Measurements from ENCODE around the gene AKR1E2.

AKR1E2 gene

DNA sequence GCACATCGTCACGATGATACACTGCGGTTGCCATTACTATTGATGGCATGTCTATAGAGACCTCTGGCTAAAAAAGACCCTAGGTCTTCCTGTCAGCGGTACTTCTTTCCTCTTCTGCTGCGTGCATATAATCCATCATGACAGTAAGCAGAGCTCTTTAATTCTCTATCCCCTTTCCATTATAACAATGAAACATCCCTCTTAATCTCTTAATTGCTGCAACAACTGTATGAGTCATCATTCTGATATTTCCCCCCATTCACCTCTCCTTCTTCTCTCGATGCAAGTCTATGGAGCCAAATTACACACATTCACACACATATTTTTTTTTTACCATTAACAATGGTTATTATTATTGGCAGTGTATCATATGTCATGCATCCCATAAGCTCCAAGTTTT lies 45.2 kb upstream of the AKR1E2 start:
- no peaks in the 10 kb centered on the region for H3K79me2 ChIP-seq (ENCODE audit: insufficient read depth, low read depth)
- H3K27ac ChIP-seq: no peak overlapping the region
- H3K4me3 ChIP-seq (IDR thresholded peaks at IDR 0.05; ENCODE audit: insufficient read depth, low read depth, low read length): no peak overlapping the region
- H3K4me1 ChIP-seq (ENCODE audit: low read depth, poor library complexity, severe bottlenecking): no peaks in the 10 kb centered on the region
- TF ChIP-seq, protein P1, sequence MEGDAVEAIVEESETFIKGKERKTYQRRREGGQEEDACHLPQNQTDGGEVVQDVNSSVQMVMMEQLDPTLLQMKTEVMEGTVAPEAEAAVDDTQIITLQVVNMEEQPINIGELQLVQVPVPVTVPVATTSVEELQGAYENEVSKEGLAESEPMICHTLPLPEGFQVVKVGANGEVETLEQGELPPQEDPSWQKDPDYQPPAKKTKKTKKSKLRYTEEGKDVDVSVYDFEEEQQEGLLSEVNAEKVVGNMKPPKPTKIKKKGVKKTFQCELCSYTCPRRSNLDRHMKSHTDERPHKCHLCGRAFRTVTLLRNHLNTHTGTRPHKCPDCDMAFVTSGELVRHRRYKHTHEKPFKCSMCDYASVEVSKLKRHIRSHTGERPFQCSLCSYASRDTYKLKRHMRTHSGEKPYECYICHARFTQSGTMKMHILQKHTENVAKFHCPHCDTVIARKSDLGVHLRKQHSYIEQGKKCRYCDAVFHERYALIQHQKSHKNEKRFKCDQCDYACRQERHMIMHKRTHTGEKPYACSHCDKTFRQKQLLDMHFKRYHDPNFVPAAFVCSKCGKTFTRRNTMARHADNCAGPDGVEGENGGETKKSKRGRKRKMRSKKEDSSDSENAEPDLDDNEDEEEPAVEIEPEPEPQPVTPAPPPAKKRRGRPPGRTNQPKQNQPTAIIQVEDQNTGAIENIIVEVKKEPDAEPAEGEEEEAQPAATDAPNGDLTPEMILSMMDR (conservative IDR thresholded peaks at IDR 0.05; ENCODE audit: low read depth, low read length): no peak
- H3K4me2 ChIP-seq: no peak overlapping the region
- no peaks in the 10 kb centered on the region for H3K27me3 ChIP-seq (ENCODE audit: insufficient read depth, low read depth)
- no peak overlapping the region for H3K9ac ChIP-seq
- no peak overlapping the region for H2AFZ ChIP-seq (ENCODE audit: low read depth)
- no peaks in the 10 kb centered on the region for H3K36me3 ChIP-seq (ENCODE audit: insufficient read depth)
- H4K20me1 ChIP-seq (ENCODE audit: insufficient read depth): no peaks in the 10 kb centered on the region

DNA sequence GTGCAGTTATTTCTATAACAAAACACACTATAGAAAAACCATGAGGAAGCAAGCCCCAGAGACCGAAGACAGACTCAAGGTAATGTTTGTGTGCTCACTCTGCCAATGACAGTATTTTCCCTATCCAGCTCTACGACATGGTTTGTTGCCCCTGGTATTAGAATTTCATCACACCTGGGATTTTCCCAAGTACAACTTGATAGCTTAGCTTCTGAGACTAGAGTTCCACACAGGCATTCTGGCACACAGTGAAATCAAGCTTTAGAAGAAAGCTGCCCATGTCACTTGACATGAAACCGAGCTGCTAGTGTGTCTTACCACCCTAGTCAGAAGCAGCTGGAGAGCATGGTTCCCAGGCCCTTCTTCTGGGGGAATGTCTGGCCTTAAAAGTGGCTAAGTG lies 44.1 kb upstream of the AKR1E2 start:
- Histone ChIP-seq H2AFZ (ENCODE audit: low read depth) (no peak overlapping the region), H3K9ac (no peak overlapping the region), H3K27ac (no peak overlapping the region)

DNA sequence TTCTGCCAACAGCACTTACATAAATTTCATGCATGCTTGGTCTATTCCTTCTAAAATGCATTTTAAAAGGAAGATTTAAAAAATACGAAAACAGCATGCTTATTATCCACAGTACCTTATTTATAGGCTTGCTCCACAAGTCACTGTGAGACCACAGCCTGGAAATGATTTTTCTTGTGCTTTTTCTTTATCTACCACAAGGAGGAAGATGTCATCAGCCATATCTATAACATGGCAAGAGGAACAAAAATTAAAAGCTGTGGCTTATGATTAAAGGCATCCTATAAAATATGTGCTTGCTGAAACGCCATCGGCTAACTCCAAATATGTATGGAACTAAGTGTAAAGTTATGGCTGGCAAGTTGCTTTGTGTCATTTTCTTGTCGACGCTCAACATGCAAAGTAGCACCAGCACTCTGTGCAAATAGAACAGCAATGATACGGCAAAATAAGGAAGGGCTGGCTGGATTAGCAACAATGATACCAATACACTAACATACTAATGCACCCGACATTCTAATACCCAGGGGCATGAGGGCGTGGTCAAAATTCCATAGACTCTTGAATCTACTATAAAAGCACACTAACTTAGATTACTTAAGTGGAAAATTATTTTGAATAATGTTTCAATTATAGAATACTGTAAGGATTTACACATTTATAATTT lies 41.2 kb upstream of the AKR1E2 start:
- Histone ChIP-seq H3K4me3 (IDR thresholded peaks at IDR 0.05; ENCODE audit: insufficient read depth, low read depth, low read length) (no peak overlapping the region), H2AFZ (ENCODE audit: low read depth) (no peak overlapping the region), H3K4me1 (ENCODE audit: low read depth, poor library complexity, severe bottlenecking) (no peaks in the 10 kb centered on the region), H3K27ac (no peak overlapping the region), H3K36me3 (ENCODE audit: insufficient read depth) (no peaks in the 10 kb centered on the region), H3K9ac (no peak overlapping the region), H3K27me3 (ENCODE audit: insufficient read depth, low read depth) (no peaks in the 10 kb centered on the region), H3K79me2 (ENCODE audit: insufficient read depth, low read depth) (no peaks in the 10 kb centered on the region), H4K20me1 (ENCODE audit: insufficient read depth) (no peaks in the 10 kb centered on the region), H3K4me2 (no peak overlapping the region)
- TF ChIP-seq, protein P1 (conservative IDR thresholded peaks at IDR 0.05; ENCODE audit: low read depth, low read length): no peak

More for the DNA sequence above, 44.1 kb upstream of the AKR1E2 start:
- Histone ChIP-seq H3K79me2 (ENCODE audit: insufficient read depth, low read depth) (no peaks in the 10 kb centered on the region), H3K27me3 (ENCODE audit: insufficient read depth, low read depth) (no peaks in the 10 kb centered on the region), H3K4me2 (no peak overlapping the region), H4K20me1 (ENCODE audit: insufficient read depth) (no peaks in the 10 kb centered on the region), H3K4me1 (ENCODE audit: low read depth, poor library complexity, severe bottlenecking) (no peaks in the 10 kb centered on the region), H3K4me3 (IDR thresholded peaks at IDR 0.05; ENCODE audit: insufficient read depth, low read depth, low read length) (no peak overlapping the region), H3K36me3 (ENCODE audit: insufficient read depth) (no peaks in the 10 kb centered on the region)
- TF ChIP-seq, protein P1 (conservative IDR thresholded peaks at IDR 0.05; ENCODE audit: low read depth, low read length): no peak

DNA sequence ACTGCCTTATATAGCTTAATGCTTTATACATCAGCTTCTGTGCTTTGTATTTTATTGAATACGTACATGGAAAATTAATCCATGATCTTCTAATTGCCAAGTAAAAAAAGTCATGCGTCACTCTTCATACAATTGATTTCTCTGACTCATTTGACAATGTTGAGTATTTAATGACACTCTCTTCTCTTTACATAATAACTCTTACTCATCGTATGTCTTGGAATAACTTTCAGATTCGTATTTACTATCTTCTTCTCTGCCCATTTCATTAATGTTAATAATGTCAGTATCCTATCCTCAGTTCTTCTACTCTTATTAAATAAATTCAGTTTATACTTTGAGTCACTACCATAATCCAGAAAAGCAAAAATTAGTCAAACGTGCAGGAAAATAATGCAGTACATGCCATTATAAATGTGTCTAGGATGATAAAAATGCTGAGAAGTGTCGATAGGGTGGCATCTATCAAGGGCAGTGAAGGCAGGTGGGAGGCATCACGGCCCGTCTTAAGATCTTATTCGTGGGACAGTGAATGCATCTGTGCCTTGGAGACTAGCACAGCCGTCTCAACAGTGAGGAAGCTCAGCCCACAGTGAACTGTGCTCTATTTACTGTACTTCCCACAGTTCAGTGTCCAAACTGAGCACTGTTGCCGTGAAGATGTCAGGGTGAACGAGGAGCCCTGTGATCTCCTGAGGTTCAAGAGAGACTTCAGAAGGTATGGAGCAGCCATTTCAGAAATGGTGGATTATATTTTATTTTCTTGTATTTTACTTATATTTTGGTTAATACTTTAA lies 39.8 kb upstream of the AKR1E2 start:
- H3K4me3 ChIP-seq (IDR thresholded peaks at IDR 0.05; ENCODE audit: insufficient read depth, low read depth, low read length): no peak overlapping the region

More for the DNA sequence above, 39.8 kb upstream of the AKR1E2 start:
- H3K36me3 ChIP-seq (ENCODE audit: insufficient read depth): no peaks in the 10 kb centered on the region
- no peak overlapping the region for H3K9ac ChIP-seq
- H3K4me1 ChIP-seq (ENCODE audit: low read depth, poor library complexity, severe bottlenecking): no peaks in the 10 kb centered on the region
- TF ChIP-seq, protein P1 (conservative IDR thresholded peaks at IDR 0.05; ENCODE audit: low read depth, low read length): no peak
- no peaks in the 10 kb centered on the region for H3K27me3 ChIP-seq (ENCODE audit: insufficient read depth, low read depth)
- no peak overlapping the region for H2AFZ ChIP-seq (ENCODE audit: low read depth)
- no peaks in the 10 kb centered on the region for H4K20me1 ChIP-seq (ENCODE audit: insufficient read depth)
- no peak overlapping the region for H3K27ac ChIP-seq
- H3K79me2 ChIP-seq (ENCODE audit: insufficient read depth, low read depth): no peaks in the 10 kb centered on the region
- H3K4me2 ChIP-seq: no peak overlapping the region
